MM.1S (cell line): ENCODE measurements around the gene SH3PXD2A.

Source experiments
- DNase-seq: peaks from one replicate; pipeline ENCODE4 v3.0.0-alpha.2; 2015
- H2AFZ ChIP-seq: fragments of 300-600 bp; sonication (generic); 2 replicates; pipeline ENCODE4 v1.6.0; 2016; ENCODE audit warnings: antibody characterized with exemption, low read length
- H3F3A ChIP-seq: fragments of 300-600 bp; sonication (generic); 2 replicates; pipeline ENCODE4 v1.6.1; 2016; ENCODE audit warnings: mild to moderate bottlenecking, antibody characterized with exemption, low read length, moderate library complexity, mixed read lengths; ENCODE audit not compliant: insufficient read depth
- H3K27ac ChIP-seq: fragments of 300-600 bp; sonication (generic); 2 replicates; pipeline ENCODE4 v1.5.1; 2016; ENCODE audit warnings: mild to moderate bottlenecking, low read length
- H3K27me3 ChIP-seq: fragments of 300-600 bp; sonication (generic); replicated peaks from 2 replicates; pipeline ENCODE4 v1.6.0; 2016; ENCODE audit warnings: low read length; ENCODE audit not compliant: insufficient read depth
- H3K36me3 ChIP-seq: fragments of 300-600 bp; sonication (generic); replicated peaks from 2 replicates; pipeline ENCODE4 v1.6.1; 2016; ENCODE audit warnings: mild to moderate bottlenecking, low read length, mixed read lengths; ENCODE audit not compliant: insufficient read depth
- H3K4me1 ChIP-seq: fragments of 300-600 bp; sonication (generic); 2 replicates; pipeline ENCODE4 v1.6.1; 2016; ENCODE audit warnings: low read length, mixed read lengths
- H3K4me2 ChIP-seq: fragments of 300-600 bp; sonication (generic); 2 replicates; pipeline ENCODE4 v1.6.0; 2016; ENCODE audit warnings: low read depth, low read length
- H3K4me3 ChIP-seq: fragments of 300-600 bp; sonication (generic); 2 replicates; pipeline ENCODE4 v1.5.1; 2016; ENCODE audit warnings: low read length, mixed read lengths
- H3K79me2 ChIP-seq: fragments of 300-600 bp; sonication (generic); 2 replicates; pipeline ENCODE4 v1.6.1; 2016; ENCODE audit warnings: mixed run types, low read length, mixed read lengths
- H3K9ac ChIP-seq: fragments of 300-600 bp; sonication (generic); 2 replicates; pipeline ENCODE4 v1.6.1; 2016; ENCODE audit warnings: low read length, mixed read lengths
- H3K9me2 ChIP-seq: fragments of 300-600 bp; sonication (generic); replicated peaks from 2 replicates; pipeline ENCODE4 v1.6.1; 2016; ENCODE audit warnings: mild to moderate bottlenecking, low read length, mixed read lengths; ENCODE audit not compliant: insufficient read depth
- H3K9me3 ChIP-seq: fragments of 300-600 bp; sonication (generic); replicated peaks from 2 replicates; pipeline ENCODE4 v1.6.1; 2016; ENCODE audit warnings: mild to moderate bottlenecking, low read length, mixed read lengths; ENCODE audit not compliant: insufficient read depth
- H4K20me1 ChIP-seq: fragments of 300-600 bp; sonication (generic); 2 replicates; pipeline ENCODE4 v1.6.1; 2016; ENCODE audit warnings: mild to moderate bottlenecking, low read length, moderate library complexity, mixed read lengths; ENCODE audit not compliant: insufficient read depth
- EZH2 ChIP-seq: fragments of 300-600 bp; sonication (generic); optimal IDR thresholded peaks from 2 replicates; pipeline ENCODE3; 2017; ENCODE audit warnings: low read depth, mild to moderate bottlenecking, antibody characterized with exemption, low read length, mixed read lengths
- EZH2phosphoT487 ChIP-seq: fragments of 300-600 bp; sonication (generic); IDR thresholded peaks from 2 replicates; pipeline ENCODE4 v1.6.1; 2018; ENCODE audit warnings: antibody characterized with exemption, low read length
- TF ChIP-seq, protein P1 (sequence below): fragments of 300-600 bp; sonication (generic); IDR thresholded peaks from 2 replicates; pipeline ENCODE4 v1.5.1; 2016; ENCODE audit warnings: antibody characterized with exemption, low read length, mixed read lengths

The SH3PXD2A gene

DNA sequence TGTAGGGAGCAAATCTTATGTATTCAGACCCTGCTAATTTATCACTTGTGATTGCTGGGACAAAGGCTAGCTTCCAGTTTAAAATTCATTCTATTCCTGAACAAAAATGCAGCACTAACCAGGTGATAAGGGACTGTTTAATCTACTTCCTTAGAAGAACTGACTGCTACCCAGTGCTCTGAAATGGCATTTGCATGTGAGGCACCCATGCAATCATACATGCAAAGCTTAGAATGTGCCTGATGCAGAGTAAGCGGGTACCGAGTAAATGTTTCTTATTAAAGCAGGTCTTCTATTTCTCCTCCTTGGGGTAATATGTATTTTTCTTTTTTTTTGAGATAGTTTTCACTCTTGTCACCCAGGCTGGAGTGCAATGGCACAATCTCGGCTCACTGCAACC lies 307.4 kb downstream of the SH3PXD2A start:
- H3K9me2 ChIP-seq: no peaks in the 10 kb centered on the region
- no peak overlapping the region for H3K27ac ChIP-seq
- H3F3A ChIP-seq: no peaks in the 10 kb centered on the region
- H3K9me3 ChIP-seq: no peaks in the 10 kb centered on the region
- H2AFZ ChIP-seq: no peak overlapping the region
- H3K27me3 ChIP-seq: no peaks in the 10 kb centered on the region
- H3K36me3 ChIP-seq: no peaks in the 10 kb centered on the region
- H3K4me3 ChIP-seq: no peak overlapping the region
- no peak for DNase-seq
- H3K4me2 ChIP-seq: no peak overlapping the region
- no peaks in the 10 kb centered on the region for H3K79me2 ChIP-seq
- no peak for TF ChIP-seq EZH2
- TF ChIP-seq EZH2phosphoT487: no peak
- TF ChIP-seq, protein P1, sequence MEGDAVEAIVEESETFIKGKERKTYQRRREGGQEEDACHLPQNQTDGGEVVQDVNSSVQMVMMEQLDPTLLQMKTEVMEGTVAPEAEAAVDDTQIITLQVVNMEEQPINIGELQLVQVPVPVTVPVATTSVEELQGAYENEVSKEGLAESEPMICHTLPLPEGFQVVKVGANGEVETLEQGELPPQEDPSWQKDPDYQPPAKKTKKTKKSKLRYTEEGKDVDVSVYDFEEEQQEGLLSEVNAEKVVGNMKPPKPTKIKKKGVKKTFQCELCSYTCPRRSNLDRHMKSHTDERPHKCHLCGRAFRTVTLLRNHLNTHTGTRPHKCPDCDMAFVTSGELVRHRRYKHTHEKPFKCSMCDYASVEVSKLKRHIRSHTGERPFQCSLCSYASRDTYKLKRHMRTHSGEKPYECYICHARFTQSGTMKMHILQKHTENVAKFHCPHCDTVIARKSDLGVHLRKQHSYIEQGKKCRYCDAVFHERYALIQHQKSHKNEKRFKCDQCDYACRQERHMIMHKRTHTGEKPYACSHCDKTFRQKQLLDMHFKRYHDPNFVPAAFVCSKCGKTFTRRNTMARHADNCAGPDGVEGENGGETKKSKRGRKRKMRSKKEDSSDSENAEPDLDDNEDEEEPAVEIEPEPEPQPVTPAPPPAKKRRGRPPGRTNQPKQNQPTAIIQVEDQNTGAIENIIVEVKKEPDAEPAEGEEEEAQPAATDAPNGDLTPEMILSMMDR: no peak
- no peak overlapping the region for H3K9ac ChIP-seq
- no peaks in the 10 kb centered on the region for H4K20me1 ChIP-seq
- peaks cover 22% of the 10 kb centered on the region for H3K4me1 ChIP-seq

DNA sequence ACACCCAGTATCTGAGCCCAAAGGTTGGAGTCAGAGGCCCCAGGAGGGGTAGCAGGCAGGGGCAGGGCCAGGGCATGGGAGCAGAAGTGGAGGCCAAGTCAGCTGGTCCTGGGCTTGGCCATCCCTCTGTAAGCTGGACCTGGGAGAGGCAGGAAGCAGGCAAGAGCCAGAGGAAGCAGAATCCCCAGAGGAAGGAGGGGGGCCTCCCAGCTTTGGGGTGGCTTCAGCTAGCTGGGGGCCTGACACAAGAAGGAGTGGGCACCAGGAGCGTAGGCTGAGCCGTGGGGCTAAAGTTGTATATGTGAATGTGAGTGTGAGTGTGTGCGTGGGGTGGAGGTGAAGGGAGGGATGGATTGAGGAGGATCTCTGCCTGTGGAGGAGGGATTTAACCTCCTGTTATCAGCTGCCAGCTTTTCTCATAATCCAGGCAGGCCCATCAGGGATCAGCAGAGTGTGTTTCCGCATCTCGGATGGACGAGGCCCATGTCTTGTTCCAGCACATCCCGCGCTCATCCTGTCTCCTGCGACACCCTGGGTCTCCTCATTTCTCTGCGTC lies 307.9 kb downstream of the SH3PXD2A start:
- Histone ChIP-seq H2AFZ (no peak overlapping the region), H3K9me3 (no peaks in the 10 kb centered on the region), H3K9me2 (no peaks in the 10 kb centered on the region), H3K36me3 (no peaks in the 10 kb centered on the region), H3K4me2 (no peak overlapping the region), H3K9ac (no peak overlapping the region), H3K4me1 (peaks cover 27% of the 10 kb centered on the region), H3K27ac (no peak overlapping the region), H3K27me3 (no peaks in the 10 kb centered on the region), H3F3A (0 out of 2 replicates have a peak, but pooled peaks cover 5% of the 10 kb centered on the region), H3K4me3 (no peak overlapping the region), H3K79me2 (no peaks in the 10 kb centered on the region), H4K20me1 (no peaks in the 10 kb centered on the region)
- no peak for DNase-seq
- TF ChIP-seq EZH2 (no peak), EZH2phosphoT487 (no peak)
- TF ChIP-seq, protein P1: no peak

DNA sequence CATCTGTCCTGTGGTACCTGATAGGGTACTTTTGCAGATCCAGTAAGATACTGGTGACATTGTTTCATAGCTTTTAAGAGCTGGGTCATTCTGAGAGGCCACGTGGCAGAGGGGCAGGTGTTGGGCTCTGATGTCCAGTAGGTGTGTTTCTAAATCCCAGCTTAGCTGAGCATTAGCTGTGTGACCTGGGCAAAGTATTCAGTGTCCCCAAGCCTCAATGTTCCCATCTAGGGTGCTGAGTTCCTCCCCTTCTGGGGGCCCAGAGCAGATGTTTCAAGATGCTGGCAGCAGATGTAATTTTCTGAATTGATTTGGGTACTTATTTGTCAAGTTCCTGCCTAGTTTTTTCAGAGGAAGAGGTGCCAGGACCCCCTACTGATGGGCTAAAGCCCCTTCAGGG lies 309.0 kb downstream of the SH3PXD2A start:
- no peaks in the 10 kb centered on the region for H3K27me3 ChIP-seq
- no peaks in the 10 kb centered on the region for H3K79me2 ChIP-seq
- H3K4me3 ChIP-seq: no peak overlapping the region
- no peak overlapping the region for H3K9ac ChIP-seq
- no peaks in the 10 kb centered on the region for H4K20me1 ChIP-seq
- no peaks in the 10 kb centered on the region for H3K9me2 ChIP-seq
- no peak overlapping the region for H2AFZ ChIP-seq
- no peak for DNase-seq
- no peaks in the 10 kb centered on the region for H3K9me3 ChIP-seq
- no peak overlapping the region for H3K27ac ChIP-seq
- peaks cover 28% of the 10 kb centered on the region for H3K4me1 ChIP-seq
- TF ChIP-seq EZH2: no peak
- no peaks in the 10 kb centered on the region for H3K36me3 ChIP-seq
- 0 out of 2 replicates have a peak, but pooled peaks cover 5% of the 10 kb centered on the region for H3F3A ChIP-seq
- no peak overlapping the region for H3K4me2 ChIP-seq

DNA sequence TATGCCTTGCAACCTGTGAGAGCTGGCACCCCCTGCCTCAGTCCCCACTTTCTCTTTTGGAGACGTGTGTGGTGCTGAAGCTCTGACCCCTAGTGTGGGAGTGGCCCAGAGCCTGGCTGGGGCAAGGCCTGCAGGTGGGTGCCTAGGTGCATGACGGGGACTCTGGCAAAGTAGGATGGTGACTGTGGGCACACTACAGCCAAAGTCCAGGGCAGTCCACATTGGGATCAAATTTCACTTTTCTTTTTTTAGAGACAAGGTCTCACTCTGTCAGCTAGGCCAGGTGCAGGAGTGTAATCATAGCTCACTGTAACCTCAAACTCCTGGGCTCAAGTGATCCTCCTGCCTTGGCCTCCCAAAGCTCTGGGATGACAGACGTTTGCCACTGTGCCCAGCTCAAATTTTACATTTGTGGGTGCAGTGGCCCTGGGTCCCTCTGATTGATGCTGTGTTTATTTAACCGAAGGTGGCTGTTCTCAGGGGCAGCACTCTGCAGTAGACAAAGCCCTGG lies 309.6 kb downstream of the SH3PXD2A start:
- H3K9me2 ChIP-seq: no peaks in the 10 kb centered on the region
- H3K9ac ChIP-seq: no peak overlapping the region
- H3K79me2 ChIP-seq: no peaks in the 10 kb centered on the region
- peaks cover 28% of the 10 kb centered on the region for H3K4me1 ChIP-seq
- no peaks in the 10 kb centered on the region for H4K20me1 ChIP-seq
- no peaks in the 10 kb centered on the region for H3K27me3 ChIP-seq
- H2AFZ ChIP-seq: no peak overlapping the region
- peak; percentile 49 for DNase-seq
- no peaks in the 10 kb centered on the region for H3K9me3 ChIP-seq
- H3K4me2 ChIP-seq: peak overlapping the region; percentile 6; the same call in 1 of the 2 replicates
- H3K27ac ChIP-seq: peak overlapping the region; percentile 8; the same call in 1 of the 2 replicates
- H3K36me3 ChIP-seq: no peaks in the 10 kb centered on the region
- TF ChIP-seq, protein P1: no peak
- TF ChIP-seq EZH2phosphoT487 (no peak), EZH2 (no peak)
- 0 out of 2 replicates have a peak, but pooled peaks cover 5% of the 10 kb centered on the region for H3F3A ChIP-seq
- H3K4me3 ChIP-seq: no peak overlapping the region
